TTC549 (cell line): ENCODE measurements around the gene IPO9.
"Not testable (repeated sequence)": the region's sequence is repeated elsewhere in the genome, so short reads cannot be mapped to it uniquely, and the experiment has no call there.

Source experiments
- FAIRE-seq: peaks from 2 replicates; lab custom pipeline; 2012; peaks lifted over from hg19 to GRCh38; lab: Jason Lieb, UNC

The IPO9 gene

DNA sequence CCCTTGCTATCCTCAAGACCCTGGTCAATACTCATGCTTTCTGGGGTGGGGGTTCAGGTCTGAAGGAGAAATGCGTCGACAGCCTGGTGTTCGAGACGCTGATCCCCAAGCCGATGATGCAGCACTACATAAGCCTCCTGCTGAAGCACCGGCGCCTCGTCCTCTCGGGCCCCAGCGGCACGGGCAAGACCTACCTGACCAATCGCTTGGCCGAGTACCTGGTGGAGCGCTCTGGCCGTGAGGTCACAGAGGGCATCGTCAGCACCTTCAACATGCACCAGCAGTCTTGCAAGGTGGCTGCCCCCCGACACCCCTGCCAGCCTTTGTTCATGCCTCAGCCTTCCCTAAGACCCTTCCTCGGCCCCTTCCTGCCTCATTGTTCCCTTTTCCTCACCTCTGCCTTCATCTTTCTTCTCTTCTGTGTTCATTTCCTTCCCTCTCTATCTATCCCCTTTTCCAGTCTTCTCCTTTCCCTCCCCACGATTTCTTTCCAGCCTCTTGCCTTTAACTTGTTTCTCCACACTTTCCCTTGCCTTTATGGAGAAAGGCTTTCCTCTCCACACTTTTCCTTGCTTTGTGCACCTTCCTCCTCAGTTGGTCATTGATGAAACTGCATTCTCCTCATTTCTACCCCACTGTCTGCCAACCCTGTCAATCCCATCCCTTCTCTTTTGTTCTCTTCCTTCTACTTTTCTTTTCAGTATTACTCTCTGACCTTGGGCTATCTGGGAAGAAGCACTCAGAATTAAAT is 18.3 kb upstream of the IPO9 start:
- no peak for FAIRE-seq

DNA sequence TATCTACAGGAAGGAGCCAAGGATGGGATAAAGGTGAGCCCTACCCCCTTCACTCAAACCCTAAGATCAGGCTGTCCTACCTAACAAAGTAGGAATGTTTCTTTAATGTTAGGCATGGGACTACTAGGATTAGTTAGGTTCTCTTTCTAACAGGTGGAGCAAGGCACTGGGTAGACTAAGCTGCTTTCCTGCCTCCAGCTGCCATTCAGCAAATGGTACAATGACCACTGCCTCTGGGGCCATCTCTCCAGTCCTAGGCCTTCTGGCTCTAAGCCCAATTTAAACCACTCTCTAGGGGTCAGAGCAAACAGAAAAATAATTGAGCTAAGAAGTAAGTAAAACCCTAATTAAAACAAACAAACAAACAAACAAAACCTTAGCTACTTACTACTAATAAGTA is 15.7 kb upstream of the IPO9 start:
- FAIRE-seq: no peak

- FAIRE-seq: peak; percentile 88
Observed at GRCh38 chr1:201816309-201816854, 12.6 kb upstream of the IPO9 start.

DNA sequence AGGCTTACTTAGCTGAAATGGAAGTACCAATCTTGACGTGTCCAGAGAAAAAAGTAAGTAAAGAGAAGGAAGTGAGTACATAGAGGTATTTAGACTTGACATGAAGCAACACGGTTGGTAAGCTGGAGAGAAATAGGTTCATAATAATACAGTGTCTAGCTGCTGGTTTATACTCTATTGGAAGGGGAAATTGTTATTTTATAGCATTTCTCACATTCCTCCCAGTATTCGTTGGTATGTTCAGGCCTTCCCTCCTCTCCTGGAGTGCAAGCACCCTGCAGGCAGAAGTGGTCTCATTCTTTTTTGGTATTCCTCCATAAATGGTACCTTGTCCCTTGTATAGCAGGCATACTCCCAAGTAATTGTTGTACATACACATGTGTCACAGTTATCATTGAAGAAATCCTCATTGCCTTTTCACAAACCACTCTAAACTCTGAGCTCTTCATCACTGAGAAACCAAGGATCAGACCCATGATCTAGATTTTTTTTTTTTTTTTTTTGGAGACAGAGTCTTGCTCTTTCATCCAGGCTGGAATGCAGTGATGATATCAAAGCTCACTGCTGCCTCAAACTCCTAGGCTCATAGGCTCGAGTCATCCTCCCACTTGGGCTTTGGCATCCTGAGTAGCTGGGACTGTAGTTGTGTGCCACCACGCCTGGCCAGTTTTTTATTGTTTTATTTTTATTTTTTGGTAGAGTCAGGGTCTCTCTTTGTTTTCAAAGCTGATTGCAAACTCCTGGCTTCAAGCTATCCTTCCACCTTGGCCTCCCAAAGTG is 9.8 kb upstream of the IPO9 start:
- FAIRE-seq: no peak

- no peak for FAIRE-seq
Observed at GRCh38 chr1:201820413-201820812, 8.5 kb upstream of the IPO9 start.

DNA sequence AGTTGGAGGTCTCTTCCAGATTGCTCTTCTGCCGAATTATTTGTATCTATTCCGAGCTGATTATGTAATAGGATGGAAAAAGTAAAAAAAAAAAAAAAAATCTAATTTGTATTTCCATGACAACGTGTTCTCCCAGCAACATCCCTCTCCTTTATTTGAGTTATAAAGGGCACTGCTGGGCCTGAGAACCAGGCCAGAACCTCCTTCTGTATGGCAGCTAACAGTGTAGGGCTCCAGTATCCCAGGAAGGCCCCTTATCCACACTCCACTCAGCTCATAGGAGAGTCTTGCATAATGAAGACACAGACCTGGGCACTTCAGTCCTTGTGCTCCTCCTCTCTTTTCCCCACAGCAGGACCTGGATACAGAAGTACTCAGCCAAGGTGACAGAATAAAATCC is 3.7 kb upstream of the IPO9 start:
- no peak for FAIRE-seq

GRCh38 chr1:201826830-201827229 is 2.1 kb upstream of the IPO9 start:
- FAIRE-seq: no peak

- no peak for FAIRE-seq
Observed at GRCh38 chr1:201827321-201828216, 1.4 kb upstream of the IPO9 start.

GRCh38 chr1:201828217-201828819 is 639 bp upstream of the IPO9 start:
- FAIRE-seq: no peak

GRCh38 chr1:201831371-201831770 is 2.4 kb downstream of the IPO9 start:
- FAIRE-seq: no peak

GRCh38 chr1:201834621-201835020 is 5.7 kb downstream of the IPO9 start:
- no peak for FAIRE-seq

DNA sequence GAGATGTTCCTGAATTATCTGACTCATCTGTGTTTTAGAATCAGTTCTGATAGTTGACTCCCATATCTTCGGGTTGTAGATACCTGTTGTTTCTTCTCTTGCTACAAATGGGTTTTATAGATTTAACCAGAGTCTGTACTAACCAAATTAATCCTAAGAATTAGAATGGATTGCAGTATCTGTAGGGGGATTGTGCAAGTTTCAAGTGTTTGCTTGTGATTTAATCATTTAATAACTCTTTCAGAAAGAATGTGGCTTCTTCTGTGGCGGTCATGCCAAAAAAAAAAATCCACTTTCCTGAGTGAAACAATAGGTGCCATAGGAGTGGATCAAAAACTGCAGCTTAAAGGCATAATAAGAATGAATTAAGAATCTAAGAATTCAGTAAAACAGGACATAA is 9.4 kb downstream of the IPO9 start:
- FAIRE-seq: no peak

GRCh38 chr1:201839089-201839488 is 10.1 kb downstream of the IPO9 start:
- not testable (repeated sequence) for FAIRE-seq

DNA sequence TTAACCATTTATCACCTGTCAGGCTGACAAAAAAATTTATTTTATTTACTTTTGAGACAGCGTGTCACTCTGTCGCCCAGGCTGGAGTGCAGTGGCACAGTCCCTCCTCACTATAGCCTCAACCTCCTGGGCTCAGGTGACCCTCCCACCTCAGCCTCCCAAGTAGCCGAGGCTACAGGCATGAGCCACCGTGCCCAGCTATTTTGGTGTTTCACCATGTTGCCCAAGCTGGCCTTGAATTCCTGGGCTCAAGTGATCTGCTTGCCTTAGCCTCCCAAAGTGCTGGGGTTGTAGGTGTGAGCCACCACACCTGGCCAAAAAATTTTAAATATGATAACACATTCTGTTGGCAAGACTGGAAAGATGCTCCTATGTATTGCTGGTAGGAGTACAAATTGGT is 11.1 kb downstream of the IPO9 start:
- no peak for FAIRE-seq

DNA sequence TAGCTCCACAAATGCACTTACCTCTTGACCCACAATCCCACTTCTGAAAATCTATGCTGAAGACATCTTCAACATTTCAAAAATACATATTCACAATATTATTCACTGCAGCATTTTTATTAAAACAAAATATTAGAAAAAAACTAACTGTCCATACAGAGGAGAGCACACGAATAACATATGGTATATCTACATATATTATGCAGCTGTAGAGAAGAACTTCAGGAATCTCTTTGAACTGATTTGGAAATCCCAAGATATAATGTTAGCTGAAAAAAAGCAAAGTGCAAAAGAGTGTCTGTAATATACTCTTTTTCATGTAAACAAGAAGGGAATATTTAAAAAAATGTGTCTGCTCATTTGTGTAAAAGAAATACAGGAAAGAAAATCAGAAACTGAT is 11.5 kb downstream of the IPO9 start:
- peak; percentile 7 for FAIRE-seq

DNA sequence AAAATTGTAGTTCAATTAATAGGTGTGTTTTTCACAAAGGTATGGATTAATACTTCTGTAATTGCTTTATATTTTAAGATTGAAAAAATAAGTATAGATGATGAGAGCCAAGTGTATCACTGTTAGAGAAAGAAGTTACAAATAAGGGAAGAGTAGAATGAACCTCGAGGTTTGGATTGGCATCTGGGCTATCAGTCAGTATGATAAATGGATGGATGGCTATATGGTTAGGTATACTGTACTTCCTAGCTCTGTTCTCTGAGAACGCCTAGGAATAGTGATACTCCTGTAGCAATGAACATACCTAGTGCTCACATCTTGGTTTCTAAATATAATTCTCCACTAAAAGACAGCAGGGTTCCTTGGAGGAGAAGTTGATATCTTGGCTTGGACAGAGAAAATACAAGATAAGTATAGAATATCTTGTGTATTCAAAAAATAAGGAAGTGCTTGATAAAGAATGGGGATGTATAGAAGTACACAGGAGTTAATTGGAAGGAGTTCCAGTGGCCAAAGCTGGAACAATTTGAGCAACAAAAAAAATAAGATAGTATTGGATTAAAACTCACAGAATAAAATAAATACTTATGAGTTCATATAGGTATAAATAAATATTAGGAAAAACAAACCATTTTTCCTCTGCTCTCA is 12.4 kb downstream of the IPO9 start:
- no peak for FAIRE-seq

DNA sequence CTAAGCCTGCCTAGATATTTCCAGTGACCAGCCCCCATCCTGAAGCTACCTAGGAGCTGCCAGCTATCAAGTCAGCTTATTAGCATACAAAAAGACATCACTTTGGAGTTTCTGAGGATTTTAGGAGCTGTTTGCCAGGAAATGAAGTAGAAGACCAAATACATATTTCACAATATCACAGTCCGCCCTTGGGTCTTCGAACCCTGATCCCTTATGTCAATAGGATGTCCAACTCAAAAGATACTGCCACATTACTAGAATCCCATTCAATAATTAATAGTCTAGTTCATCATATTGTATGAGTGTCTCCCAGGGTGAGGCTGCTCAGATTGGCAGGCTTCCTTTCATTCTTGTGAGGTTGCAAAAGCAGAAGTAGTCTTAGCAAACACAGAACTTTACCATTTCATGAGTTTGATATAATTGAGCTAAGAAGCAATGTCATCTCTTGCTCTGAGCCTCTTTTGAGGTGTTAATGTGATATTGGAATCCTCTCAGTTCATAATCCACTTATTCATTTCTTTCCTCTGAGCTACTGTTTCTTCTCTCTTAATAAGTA is 13.6 kb downstream of the IPO9 start:
- no peak for FAIRE-seq

GRCh38 chr1:201845331-201846083 is 16.6 kb downstream of the IPO9 start:
- FAIRE-seq: peak; percentile 66

DNA sequence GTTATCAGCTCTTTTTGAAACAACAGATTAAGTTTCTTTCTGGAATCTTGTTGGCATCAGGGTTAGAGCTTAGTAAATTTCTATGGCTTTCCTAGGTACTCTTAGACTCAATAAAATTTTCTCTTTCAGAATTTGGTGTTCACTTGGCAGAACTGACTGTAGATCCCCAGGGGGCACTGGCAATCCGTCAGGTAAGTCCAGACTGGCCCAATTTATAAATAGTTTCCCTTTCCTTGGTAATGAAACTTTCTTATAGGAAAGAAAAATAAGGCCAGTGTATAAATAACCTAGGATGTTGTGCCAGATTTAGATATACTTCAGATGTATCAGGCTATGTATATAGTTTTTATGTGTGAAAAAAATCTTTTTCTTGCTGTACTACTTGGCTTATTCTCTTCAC is 18.2 kb downstream of the IPO9 start:
- no peak for FAIRE-seq

- no peak for FAIRE-seq
Observed at GRCh38 chr1:201848230-201848629, 19.3 kb downstream of the IPO9 start.
